Measurements from ENCODE around the gene CNIH4.

GRCh38 chr1:224404916-224405603 is 48.4 kb downstream of the CNIH4 start:
- TF ChIP-seq EZH2 (IDR thresholded peaks at IDR 0.05; ENCODE audit: borderline replicate concordance, control insufficient read depth, low read depth, low read length) (no peak), SP1 (IDR thresholded peaks at IDR 0.05; ENCODE audit: low read depth, low read length) (no peak), DPF2 (IDR thresholded peaks at IDR 0.05) (no peak), NR2C2 (IDR thresholded peaks at IDR 0.05; ENCODE audit: borderline replicate concordance, control insufficient read depth, insufficient read length, low read depth) (no peak), ZNF384 (IDR thresholded peaks at IDR 0.05; ENCODE audit: borderline replicate concordance, low read depth, low read length) (no peak), ZNF217 (IDR thresholded peaks at IDR 0.05) (no peak), CHD1 (IDR thresholded peaks at IDR 0.05; ENCODE audit: low read depth, low read length) (no peak), EP300 (IDR thresholded peaks at IDR 0.05; ENCODE audit: borderline replicate concordance in 1 of 2, control insufficient read depth in 1 of 2, low read depth in 2 of 2, low read length in 2 of 2) (no peak), USF1 (IDR thresholded peaks at IDR 0.05; ENCODE audit: borderline replicate concordance, extremely low read length, insufficient read depth, low read depth, low read length) (no peak)
